ENCODE results near the gene CRACR2A. TPM values are rescaled to one million over a fixed set of nuclear protein-coding genes. Genes with fewer than 3 reads are reported as not detected.

Gene CRACR2A
- total and polyA plus RNA-seq, 10 of the 15 experiments (the other 5 are each of a cell fraction or from before 2014, with no cell fraction given): 2.1 to 18.0 (median 13.2) TPM

- TF ChIP-seq ZNF24 (IDR thresholded peaks at IDR 0.05) (no peak), POLR2AphosphoS2 (IDR thresholded peaks at IDR 0.05; ENCODE audit: low read depth, low read length) (no peak), TCF12 (IDR thresholded peaks at IDR 0.05; ENCODE audit: low read depth, low read length) (no peak), ZNF274 (IDR thresholded peaks at IDR 0.05; ENCODE audit: insufficient read depth, insufficient read length) (no peak), ZBTB4 (CRISPR knock-in tag; IDR thresholded peaks at IDR 0.05) (no peak), TAF1 (IDR thresholded peaks at IDR 0.05; ENCODE audit: borderline replicate concordance, low read depth, low read length) (no peak), IRF3 (IDR thresholded peaks at IDR 0.05) (no peak)
These were observed 124.3 kb downstream of the CRACR2A start (continued) for GRCh38 chr12:3628629-3629028.

GRCh38 chr12:3627336-3627735, 125.6 kb downstream of the CRACR2A start:
- Histone ChIP-seq H3K4me1 (ENCODE audit: control insufficient read depth, insufficient read depth, low read length) (peaks cover 11% of the 10 kb centered on the region), H3K36me3 (ENCODE audit: control insufficient read depth in 2 of 2, insufficient read depth in 2 of 2, low read length in 1 of 2) (no peaks in the 10 kb centered on the region; a peak in 2 of 4 replicates), H3K4me3 (no peak overlapping the region), H3K79me2 (ENCODE audit: control insufficient read depth, insufficient read depth, low read length) (no peaks in the 10 kb centered on the region), H3K9me3 (replicated peaks; ENCODE audit: control insufficient read depth, insufficient read depth, low read length) (no peaks in the 10 kb centered on the region), H2AFZ (ENCODE audit: control insufficient read depth, low read depth, low read length) (no peak overlapping the region), H3K4me2 (ENCODE audit: control insufficient read depth, insufficient read depth) (no peak overlapping the region), H4K20me1 (ENCODE audit: control insufficient read depth, insufficient read depth) (no peaks in the 10 kb centered on the region), H3K9ac (ENCODE audit: control insufficient read depth, insufficient read depth, low read length) (no peak overlapping the region), H3K27ac (ENCODE audit: control insufficient read depth, insufficient read depth) (no peak overlapping the region), H3K27me3 (replicated peaks in 1 of 2; ENCODE audit: control insufficient read depth in 2 of 2, insufficient read depth in 2 of 2, low read length in 1 of 2) (no peaks in the 10 kb centered on the region)
- in situ Hi-C loops (cut with MboI): no loop called here
- ChIA-PET CTCF (no interaction called here), SMC1A (ENCODE audit: uncharacterized antibody, unreplicated experiment) (no interaction called here), RAD21 (ENCODE audit: unreplicated experiment) (no interaction called here), POLR2A (no interaction called here)
- 89% methylated on average over 15 of the region's 16 CpGs for WGBS (ENCODE audit: insufficient coverage, insufficient replicate concordance, low lambda C conversion rate, missing lambda C conversion rate)
- DNase-seq (ENCODE audit: low read depth, low spot score) (no peak), FAIRE-seq (no peak), ATAC-seq (no peak)
- no TSS peak for BruUV-seq (replicated peaks)
- TF ChIP-seq POLR2A (IDR thresholded peaks at IDR 0.05; ENCODE audit: low read depth, low read length): no peak
- no peak for TF ChIP-seq SIN3A (IDR thresholded peaks at IDR 0.05; ENCODE audit: low read depth, low read length)
- intact Hi-C loops (cut with micrococcal nuclease; ENCODE audit: unreplicated experiment): no loop called here

All from GM12878 (cell line).